ENCODE measurements around the gene APOB.

APOB gene

GRCh38 chr2:21018290-21018689 is 25.6 kb downstream of the APOB start:
- Histone ChIP-seq H3K4me3 (ENCODE audit: low read length, poor library complexity, severe bottlenecking) (no peak overlapping the region), H3K79me2 (ENCODE audit: insufficient read depth, low read length) (no peaks in the 10 kb centered on the region), H3K9me3 (ENCODE audit: insufficient read depth, low read depth, low read length) (no peaks in the 10 kb centered on the region), H3K27me3 (ENCODE audit: insufficient read depth, low read length, poor library complexity, severe bottlenecking) (no peaks in the 10 kb centered on the region), H2AFZ (ENCODE audit: low read length) (no peak overlapping the region), H3K36me3 (ENCODE audit: insufficient read depth, low read length) (no peaks in the 10 kb centered on the region), H3K9me2 (replicated peaks; ENCODE audit: low read depth, low read length) (no peaks in the 10 kb centered on the region), H3K4me2 (ENCODE audit: low read depth, low read length, poor library complexity, severe bottlenecking) (no peak overlapping the region), H4K20me1 (ENCODE audit: insufficient read depth, low read length, poor library complexity, severe bottlenecking) (no peaks in the 10 kb centered on the region), H3K9ac (ENCODE audit: low read depth, low read length, poor library complexity, severe bottlenecking) (no peak overlapping the region), H3K4me1 (ENCODE audit: insufficient read depth, low read length, poor library complexity, severe bottlenecking) (no peaks in the 10 kb centered on the region), H3F3A (ENCODE audit: low read depth) (no peaks in the 10 kb centered on the region)
- TF ChIP-seq, protein P1, sequence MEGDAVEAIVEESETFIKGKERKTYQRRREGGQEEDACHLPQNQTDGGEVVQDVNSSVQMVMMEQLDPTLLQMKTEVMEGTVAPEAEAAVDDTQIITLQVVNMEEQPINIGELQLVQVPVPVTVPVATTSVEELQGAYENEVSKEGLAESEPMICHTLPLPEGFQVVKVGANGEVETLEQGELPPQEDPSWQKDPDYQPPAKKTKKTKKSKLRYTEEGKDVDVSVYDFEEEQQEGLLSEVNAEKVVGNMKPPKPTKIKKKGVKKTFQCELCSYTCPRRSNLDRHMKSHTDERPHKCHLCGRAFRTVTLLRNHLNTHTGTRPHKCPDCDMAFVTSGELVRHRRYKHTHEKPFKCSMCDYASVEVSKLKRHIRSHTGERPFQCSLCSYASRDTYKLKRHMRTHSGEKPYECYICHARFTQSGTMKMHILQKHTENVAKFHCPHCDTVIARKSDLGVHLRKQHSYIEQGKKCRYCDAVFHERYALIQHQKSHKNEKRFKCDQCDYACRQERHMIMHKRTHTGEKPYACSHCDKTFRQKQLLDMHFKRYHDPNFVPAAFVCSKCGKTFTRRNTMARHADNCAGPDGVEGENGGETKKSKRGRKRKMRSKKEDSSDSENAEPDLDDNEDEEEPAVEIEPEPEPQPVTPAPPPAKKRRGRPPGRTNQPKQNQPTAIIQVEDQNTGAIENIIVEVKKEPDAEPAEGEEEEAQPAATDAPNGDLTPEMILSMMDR (conservative IDR thresholded peaks at IDR 0.05; ENCODE audit: low read length): no peak
- no peak for TF ChIP-seq EZH2phosphoT487 (IDR thresholded peaks at IDR 0.05; ENCODE audit: borderline replicate concordance)

DNA sequence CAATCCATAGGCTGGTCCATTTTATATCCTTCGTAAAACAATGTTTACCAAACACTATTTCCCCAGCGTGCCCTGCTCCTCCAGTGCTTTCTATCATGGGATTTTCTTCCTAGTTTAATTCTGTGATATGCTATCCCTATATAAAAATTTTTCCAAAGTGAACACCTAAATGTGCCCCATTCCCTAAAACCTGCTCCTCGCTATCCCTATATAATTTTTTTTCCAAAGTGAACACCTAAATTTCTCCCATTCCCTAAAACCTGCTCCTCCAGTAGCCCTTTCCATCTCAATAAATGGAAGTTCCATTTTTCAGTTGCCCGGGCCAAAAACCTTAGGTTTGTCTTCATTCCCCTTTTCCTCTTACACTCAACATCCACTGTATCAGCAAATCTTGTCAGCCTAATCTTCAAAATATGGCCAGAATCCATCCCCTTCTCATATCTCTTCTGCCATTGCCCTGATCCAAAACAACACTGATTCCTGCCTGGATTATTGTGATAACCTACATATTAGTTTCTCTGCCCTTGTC is 26.1 kb downstream of the APOB start:
- no peaks in the 10 kb centered on the region for H3K4me1 ChIP-seq (ENCODE audit: insufficient read depth, low read length, poor library complexity, severe bottlenecking)
- no peaks in the 10 kb centered on the region for H3K79me2 ChIP-seq (ENCODE audit: insufficient read depth, low read length)
- H3F3A ChIP-seq (ENCODE audit: low read depth): no peaks in the 10 kb centered on the region
- no peak for TF ChIP-seq EZH2phosphoT487 (IDR thresholded peaks at IDR 0.05; ENCODE audit: borderline replicate concordance)
- TF ChIP-seq, protein P1 (conservative IDR thresholded peaks at IDR 0.05; ENCODE audit: low read length): no peak
- no peaks in the 10 kb centered on the region for H3K36me3 ChIP-seq (ENCODE audit: insufficient read depth, low read length)
- H4K20me1 ChIP-seq (ENCODE audit: insufficient read depth, low read length, poor library complexity, severe bottlenecking): no peaks in the 10 kb centered on the region
- no peaks in the 10 kb centered on the region for H3K27me3 ChIP-seq (ENCODE audit: insufficient read depth, low read length, poor library complexity, severe bottlenecking)
- H3K9me3 ChIP-seq (ENCODE audit: insufficient read depth, low read depth, low read length): no peaks in the 10 kb centered on the region
- H2AFZ ChIP-seq (ENCODE audit: low read length): no peak overlapping the region
- no peaks in the 10 kb centered on the region for H3K9me2 ChIP-seq (replicated peaks; ENCODE audit: low read depth, low read length)
- H3K9ac ChIP-seq (ENCODE audit: low read depth, low read length, poor library complexity, severe bottlenecking): no peak overlapping the region
- H3K4me3 ChIP-seq (ENCODE audit: low read length, poor library complexity, severe bottlenecking): no peak overlapping the region
- H3K4me2 ChIP-seq (ENCODE audit: low read depth, low read length, poor library complexity, severe bottlenecking): no peak overlapping the region

DNA sequence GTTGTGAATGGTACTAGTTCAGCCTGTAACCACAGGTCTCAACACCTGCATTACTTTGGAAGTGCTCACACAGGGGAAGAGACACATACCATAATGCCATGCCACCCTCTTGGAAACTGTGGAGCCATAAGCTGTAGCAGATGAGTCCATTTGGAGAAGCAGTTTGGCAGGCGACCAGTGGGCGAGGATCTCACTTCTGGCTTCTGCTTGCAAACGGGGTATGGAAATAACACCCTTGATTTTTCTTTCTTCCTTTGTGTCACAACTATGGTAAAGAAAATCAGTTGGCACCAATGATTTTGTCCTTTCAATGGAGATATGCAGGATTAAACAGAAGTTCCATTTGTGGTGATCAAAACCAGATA is 28.6 kb downstream of the APOB start:
- no peaks in the 10 kb centered on the region for H4K20me1 ChIP-seq (ENCODE audit: insufficient read depth, low read length, poor library complexity, severe bottlenecking)
- H3K36me3 ChIP-seq (ENCODE audit: insufficient read depth, low read length): no peaks in the 10 kb centered on the region
- no peaks in the 10 kb centered on the region for H3K9me2 ChIP-seq (replicated peaks; ENCODE audit: low read depth, low read length)
- no peak overlapping the region for H3K4me3 ChIP-seq (ENCODE audit: low read length, poor library complexity, severe bottlenecking)
- no peak overlapping the region for H3K9ac ChIP-seq (ENCODE audit: low read depth, low read length, poor library complexity, severe bottlenecking)
- no peak for TF ChIP-seq EZH2phosphoT487 (IDR thresholded peaks at IDR 0.05; ENCODE audit: borderline replicate concordance)
- TF ChIP-seq, protein P1 (conservative IDR thresholded peaks at IDR 0.05; ENCODE audit: low read length): no peak
- no peak overlapping the region for H3K4me2 ChIP-seq (ENCODE audit: low read depth, low read length, poor library complexity, severe bottlenecking)
- no peaks in the 10 kb centered on the region for H3K79me2 ChIP-seq (ENCODE audit: insufficient read depth, low read length)
- H3K9me3 ChIP-seq (ENCODE audit: insufficient read depth, low read depth, low read length): no peaks in the 10 kb centered on the region
- no peak overlapping the region for H2AFZ ChIP-seq (ENCODE audit: low read length)
- H3K27me3 ChIP-seq (ENCODE audit: insufficient read depth, low read length, poor library complexity, severe bottlenecking): no peaks in the 10 kb centered on the region
- no peaks in the 10 kb centered on the region for H3F3A ChIP-seq (ENCODE audit: low read depth)
- no peaks in the 10 kb centered on the region for H3K4me1 ChIP-seq (ENCODE audit: insufficient read depth, low read length, poor library complexity, severe bottlenecking)

Measured in Loucy (cell line).